Testis (tissue), 3 donors: ENCODE measurements around the gene BTG1. TPM values are rescaled to one million over a fixed set of nuclear protein-coding genes. Genes with fewer than 3 reads are reported as not detected.

Experiments
- DNase-seq: peaks from one replicate; pipeline ENCODE4 v3.0.0-alpha.2; 2019
- H3K27ac ChIP-seq, 2 donors: fragments of 200-600 bp; sonication (generic); one replicate each; pipeline ENCODE4 v1.5.1; 2019
- H3K27me3 ChIP-seq: fragments of 200-600 bp; sonication (generic); one replicate; pipeline ENCODE4 v1.5.1; 2019
- H3K36me3 ChIP-seq: fragments of 200-600 bp; sonication (generic); one replicate; pipeline ENCODE4 v1.5.1; 2017; ENCODE audit warnings: low read depth; ENCODE audit errors: missing control alignments
- H3K4me1 ChIP-seq: fragments of 200-600 bp; sonication (generic); one replicate; pipeline ENCODE4 v1.5.1; 2019
- H3K4me3 ChIP-seq, 2 donors: fragments of 200-600 bp; sonication (generic); one replicate each; pipeline ENCODE4 v1.5.1; 2017 to 2019
- H3K9me3 ChIP-seq: fragments of 200-600 bp; sonication (generic); one replicate; pipeline ENCODE4 v1.5.1; 2017
- CTCF ChIP-seq, 3 experiments: fragments of 450-650 bp in 2 of 3; fragments of 200-600 bp in 1 of 3; sonication (generic) in 1 of 3; IDR thresholded peaks; one replicate each; pipeline ENCODE4 v1.5.1; 2016 to 2019; ENCODE audit warnings: antibody characterized with exemption in 3 of 3, mild to moderate bottlenecking in 2 of 3, moderate library complexity in 1 of 3
- POLR2A ChIP-seq: fragments of 450-650 bp; IDR thresholded peaks from one replicate; pipeline ENCODE4 v1.6.1; 2017; ENCODE audit warnings: antibody characterized with exemption, mild to moderate bottlenecking, moderate library complexity
- WGBS, 2 donors: methylation state at CpG; one replicate each; pipeline ENCODE4 v1.1.5; 2018; 5-methylcytosine and 5-hydroxymethylcytosine counted together
- intact Hi-C: fragments of 100-400 bp; cut with DNase I; formaldehyde crosslinking; loops from one replicate; pipeline ENCODE4 v1.15.1; 2023; ENCODE audit warnings: low total_unique reads
- polyA plus RNA-seq: library from polyadenylated mRNA; stranded (reverse); fragments of 350-450 nt; fragmentation: Illumina TruSeq; extraction: RNeasy Lipid Tissue Mini Kit (QIAGEN cat#74804); gene quantifications from one replicate; pipeline ENCODE4 v1.2.3, GENCODE V29; 2014; ENCODE audit warnings: low read depth, low replicate concordance; ENCODE audit not compliant: insufficient read depth
- total RNA-seq, 2 donors: library from RNA; depleted of rRNA; stranded (reverse); fragments of >200 nt; gene quantifications; one replicate each; pipeline ENCODE4 v1.2.3, GENCODE V29; 2016

Gene BTG1
- total and polyA plus RNA-seq, 3 donors from 2014 or later = 23.8 to 65.3 (median 37.0) TPM

DNA sequence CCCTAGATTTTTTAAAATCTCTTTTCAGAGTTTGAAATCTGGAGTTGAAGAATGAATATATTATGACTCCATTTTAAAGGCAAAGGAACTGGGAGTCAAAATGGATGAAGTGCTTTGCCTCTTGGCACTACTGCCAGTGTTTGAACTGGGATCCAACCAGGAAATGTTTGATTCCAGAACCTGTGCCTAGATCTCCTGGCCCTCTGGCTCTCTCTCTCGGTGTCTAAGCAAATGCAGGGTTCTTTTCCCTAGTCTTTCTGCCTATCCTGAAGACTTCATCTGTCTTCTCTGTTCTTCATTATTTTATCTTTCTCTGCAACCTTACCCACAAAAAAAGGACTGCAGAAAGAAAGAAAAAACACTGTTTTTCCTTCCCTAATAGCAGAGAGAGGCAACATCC lies 17.0 kb downstream of the BTG1 start:
- Histone ChIP-seq H3K27ac (no peak overlapping the region), H3K4me3 (no peak overlapping the region), H3K36me3 (no peaks in the 10 kb centered on the region), H3K27me3 (no peaks in the 10 kb centered on the region), H3K9me3 (no peaks in the 10 kb centered on the region), H3K4me1 (peaks cover 5% of the 10 kb centered on the region)
- no peak for DNase-seq
- intact Hi-C loops = no loop called here
- no peak for TF ChIP-seq CTCF (IDR thresholded peaks at IDR 0.05)
- TF ChIP-seq POLR2A = no peak
- WGBS, 2 donors = 81 to 91% methylated on average over 1 of the region's 1 CpG

- intact Hi-C loops = no loop called here
- Histone ChIP-seq H3K4me3 (no peak overlapping the region), H3K36me3 (no peaks in the 10 kb centered on the region), H3K27me3 (no peaks in the 10 kb centered on the region), H3K27ac (no peak overlapping the region), H3K9me3 (no peaks in the 10 kb centered on the region), H3K4me1 (no peaks in the 10 kb centered on the region)
- TF ChIP-seq POLR2A (no peak), CTCF (IDR thresholded peaks at IDR 0.05) (no peak)
- DNase-seq = no peak
- WGBS, 2 donors = 78 to 82% methylated on average over 6 of the region's 6 CpGs
Measured at GRCh38 chr12:92124689-92125029, 21.0 kb downstream of the BTG1 start.

- H3K4me3 ChIP-seq = no peak overlapping the region
- no peaks in the 10 kb centered on the region for H3K27me3 ChIP-seq
- H3K4me1 ChIP-seq = no peaks in the 10 kb centered on the region
- H3K36me3 ChIP-seq = no peaks in the 10 kb centered on the region
- no peak for DNase-seq
- TF ChIP-seq POLR2A = no peak
- no peak for TF ChIP-seq CTCF (IDR thresholded peaks at IDR 0.05)
- intact Hi-C loops = no loop called here
- WGBS, 2 donors = 81 to 84% methylated on average over 2 of the region's 2 CpGs
- H3K27ac ChIP-seq = no peak overlapping the region
- no peaks in the 10 kb centered on the region for H3K9me3 ChIP-seq
Measured at GRCh38 chr12:92123780-92124688, 21.6 kb downstream of the BTG1 start.

DNA sequence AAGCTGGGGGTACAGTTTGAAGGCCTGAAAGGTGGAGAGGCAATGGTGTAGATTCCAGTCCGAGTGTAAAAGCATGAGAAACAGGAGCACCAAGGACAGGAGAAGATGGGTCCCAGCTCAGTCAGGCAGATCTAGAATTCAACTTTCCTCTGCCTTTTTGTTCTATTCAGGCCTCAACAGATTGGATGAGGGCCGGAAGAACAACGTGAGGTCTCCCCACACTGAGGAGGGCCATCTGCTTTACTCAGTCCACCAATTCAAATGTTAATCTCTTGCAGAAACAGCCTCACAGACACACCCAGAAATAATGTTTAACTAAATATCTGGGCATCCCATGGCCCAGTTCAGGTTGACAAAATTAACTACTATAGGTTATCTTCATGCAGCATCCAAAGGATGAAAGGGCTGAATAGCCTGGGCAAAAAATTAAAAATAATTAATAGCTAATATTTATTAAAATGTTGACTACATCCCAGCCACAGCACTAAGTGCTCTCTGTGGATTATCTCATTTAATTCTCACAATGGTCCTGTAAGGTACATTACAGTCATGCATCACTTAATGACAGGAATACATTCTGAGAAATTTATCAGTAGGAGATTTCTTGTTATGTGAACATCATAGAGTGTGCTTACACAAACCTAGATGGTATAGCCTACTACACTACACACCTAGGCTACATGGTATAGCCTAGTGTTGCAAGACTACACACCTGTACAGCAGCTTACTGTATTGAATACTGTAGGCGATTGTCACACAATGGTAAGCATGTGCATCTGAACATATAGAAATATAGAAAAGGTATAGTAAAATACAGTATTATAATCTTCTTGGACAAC lies 22.5 kb downstream of the BTG1 start:
- Histone ChIP-seq H3K4me1 (no peaks in the 10 kb centered on the region), H3K27ac (no peak overlapping the region), H3K4me3 (no peak overlapping the region), H3K27me3 (no peaks in the 10 kb centered on the region), H3K9me3 (no peaks in the 10 kb centered on the region), H3K36me3 (no peaks in the 10 kb centered on the region)
- DNase-seq = no peak
- intact Hi-C loops = no loop called here
- 72 to 79% methylated on average over 4 of the region's 4 CpGs for WGBS, 2 donors
- TF ChIP-seq POLR2A (no peak), CTCF (IDR thresholded peaks at IDR 0.05) (no peak)
